HG03469 (cell line): ENCODE data around the gene RBMS2.

Source experiments
- ATAC-seq: cut with Tn5 transposase; IDR thresholded peaks from one replicate; pipeline ENCODE4 v1.9.1; 2021; ENCODE audit warnings: mild to moderate bottlenecking, moderate library complexity, moderate number of reproducible peaks; ENCODE audit not compliant: unreplicated experiment

Gene RBMS2

DNA sequence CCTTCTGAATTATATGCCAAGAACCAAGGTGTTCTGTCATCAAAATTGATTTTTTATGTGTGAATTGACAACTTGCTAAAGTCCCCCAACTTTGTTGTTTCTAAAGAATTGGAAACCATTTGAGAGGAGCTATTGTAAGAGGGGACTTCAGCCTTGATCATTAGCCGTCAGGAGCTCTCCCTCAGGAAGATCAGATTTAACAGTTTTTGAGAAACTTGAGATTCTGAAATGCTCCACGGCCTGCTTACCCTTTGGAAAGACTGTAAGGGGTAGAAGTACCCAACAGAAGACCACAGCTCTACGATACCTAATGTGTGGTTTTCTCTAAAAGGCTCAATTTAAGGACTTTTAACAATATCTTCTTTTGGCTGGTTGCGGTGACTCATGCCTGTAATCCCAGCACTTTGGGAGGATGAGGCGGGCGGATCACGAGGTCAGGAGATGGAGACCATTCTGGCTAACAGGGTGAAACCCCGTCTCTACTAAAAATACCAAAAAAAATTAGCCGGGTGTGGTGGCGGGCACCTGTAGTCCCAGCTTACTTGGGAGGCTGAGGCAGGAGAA lies 57.4 kb downstream of the RBMS2 start:
- no peak for ATAC-seq

DNA sequence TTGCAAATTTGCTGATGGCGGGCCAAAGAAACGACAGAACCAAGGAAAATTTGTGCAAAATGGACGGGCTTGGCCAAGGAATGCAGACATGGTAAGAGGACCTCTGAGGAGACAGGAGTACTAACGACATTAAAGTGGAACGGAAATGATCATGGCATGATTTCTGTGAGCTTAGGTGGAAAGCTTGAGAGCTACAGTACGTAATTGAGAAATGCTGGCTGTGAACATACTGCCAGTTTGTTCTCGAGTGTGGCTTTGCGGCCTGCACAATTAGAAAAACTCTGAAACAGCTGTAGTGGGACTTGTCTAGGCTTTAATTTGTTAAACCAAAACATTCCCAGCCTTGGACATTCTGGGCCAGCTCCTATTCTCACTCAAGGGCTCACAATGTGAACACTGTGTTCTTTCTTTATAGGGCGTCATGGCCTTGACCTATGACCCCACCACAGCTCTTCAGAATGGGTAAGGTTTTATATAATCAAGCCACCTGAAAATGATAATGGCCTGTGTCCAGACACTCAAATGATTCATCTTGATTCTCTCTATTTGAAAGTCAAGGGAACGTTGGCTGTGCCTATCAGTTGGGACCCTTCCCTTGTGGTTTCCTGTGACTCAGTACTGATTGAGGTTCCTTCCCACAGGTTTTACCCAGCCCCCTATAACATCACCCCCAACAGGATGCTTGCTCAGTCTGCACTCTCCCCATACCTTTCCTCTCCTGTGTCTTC lies 60.0 kb downstream of the RBMS2 start:
- no peak for ATAC-seq

DNA sequence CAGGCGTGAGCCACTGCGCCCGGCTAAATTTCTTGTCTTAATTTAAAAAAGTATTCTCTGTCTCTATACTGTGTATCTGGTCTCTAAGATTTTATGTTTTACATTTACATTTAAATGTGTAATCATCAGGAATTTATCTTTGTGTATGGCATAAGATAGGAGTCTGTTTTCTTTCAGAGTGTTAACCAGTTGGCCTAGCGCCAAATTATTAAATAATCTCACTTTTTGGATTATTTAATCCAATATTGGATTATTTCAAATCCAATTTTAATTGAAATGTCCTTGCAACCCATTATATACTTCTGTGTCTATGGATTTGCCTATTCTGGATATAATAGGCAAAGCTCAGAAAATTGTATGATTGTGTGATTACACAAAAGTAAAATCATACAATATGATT lies 63.5 kb downstream of the RBMS2 start:
- no peak for ATAC-seq

GRCh38 chr12:56589783-56590182 lies 68.2 kb downstream of the RBMS2 start:
- no peak for ATAC-seq

DNA sequence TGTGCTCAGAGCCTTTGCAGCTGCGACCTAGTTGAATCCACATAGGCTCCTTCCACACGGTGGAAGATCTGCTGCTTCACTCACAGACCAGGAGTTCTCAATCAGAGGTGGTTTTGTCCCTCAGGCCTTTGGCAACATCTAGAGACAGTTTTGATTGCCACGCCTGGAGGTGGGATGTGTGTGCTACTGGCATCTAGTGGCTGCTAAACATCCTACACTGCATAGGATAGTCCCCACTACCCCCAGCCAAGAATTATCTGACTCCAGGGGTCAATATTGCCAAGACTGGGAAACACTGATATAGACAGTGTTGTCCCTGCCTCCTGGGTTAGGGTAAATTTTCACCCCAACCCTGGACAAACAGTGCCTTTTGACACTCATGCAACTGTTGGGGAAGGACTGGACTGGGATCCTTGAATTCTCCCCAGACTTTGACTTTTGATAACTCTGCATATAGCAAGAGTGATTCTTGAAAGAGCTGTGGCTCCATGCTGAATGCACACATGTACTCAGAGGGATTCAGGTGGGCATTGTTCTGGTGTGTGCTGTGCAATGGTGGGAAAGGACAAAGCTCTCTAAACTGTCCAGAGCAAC lies 68.7 kb downstream of the RBMS2 start:
- ATAC-seq: no peak

DNA sequence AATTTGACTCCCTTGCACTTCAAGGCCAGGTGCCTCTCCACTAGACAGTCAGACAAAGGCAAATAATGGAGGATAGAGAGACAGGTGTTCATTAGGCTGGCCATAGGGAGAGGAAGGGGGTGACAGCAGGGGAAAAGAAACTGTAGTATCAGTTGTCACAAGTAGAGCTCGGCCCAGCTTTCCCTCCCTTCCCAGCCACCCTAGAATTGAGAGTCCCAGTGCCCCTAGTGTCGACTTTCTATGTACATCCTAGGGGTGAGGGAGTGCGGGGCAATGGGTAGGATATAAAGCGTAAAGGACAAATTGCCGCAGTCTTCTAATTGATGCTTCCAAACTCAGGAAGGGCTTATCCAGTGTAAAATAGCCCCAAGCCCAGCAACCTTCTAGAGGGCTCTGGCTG lies 69.5 kb downstream of the RBMS2 start:
- no peak for ATAC-seq

GRCh38 chr12:56591961-56592360 lies 70.3 kb downstream of the RBMS2 start:
- no peak for ATAC-seq

- no peak for ATAC-seq
Measured at GRCh38 chr12:56593909-56594621, 72.4 kb downstream of the RBMS2 start.

- ATAC-seq: no peak
Measured at GRCh38 chr12:56596815-56597214, 75.2 kb downstream of the RBMS2 start.

DNA sequence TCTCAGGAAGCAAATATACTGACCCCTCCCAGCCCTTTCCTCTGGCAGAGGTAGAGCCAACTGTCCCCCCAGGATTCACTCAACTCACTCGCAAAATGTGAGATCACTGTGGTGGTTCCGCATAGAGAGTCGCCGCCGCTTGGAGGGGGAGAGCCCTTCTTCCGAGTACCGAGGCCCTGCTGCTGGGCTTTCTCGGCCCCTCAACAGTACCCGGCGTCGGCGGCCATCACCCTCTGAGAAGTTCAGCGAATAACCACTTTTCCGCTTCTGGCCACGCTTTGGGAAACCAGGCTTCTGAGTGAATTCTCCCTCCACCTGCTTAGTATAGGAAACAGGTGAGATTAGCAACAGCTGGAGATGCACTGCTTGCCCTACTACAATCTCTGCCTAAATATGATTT lies 77.4 kb downstream of the RBMS2 start:
- no peak for ATAC-seq

DNA sequence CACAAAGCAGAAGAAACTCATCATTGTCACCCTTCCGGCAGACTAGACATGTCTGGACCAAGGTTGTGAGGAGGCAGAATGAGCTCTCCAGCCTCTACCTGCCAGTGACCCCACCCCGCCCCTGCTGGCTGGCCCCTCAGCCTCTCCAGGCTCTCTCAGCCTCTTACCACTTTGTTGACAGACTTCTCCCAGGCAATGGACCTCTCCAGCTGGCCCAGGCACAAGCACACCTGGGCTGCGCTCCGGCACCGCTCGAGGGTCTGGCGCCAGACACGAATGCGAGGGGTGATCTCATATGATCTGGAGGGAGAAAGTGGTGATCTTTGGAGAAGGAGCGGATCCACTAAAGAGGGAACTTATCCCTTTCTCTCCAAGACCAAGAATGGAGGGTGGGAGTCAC lies 78.2 kb downstream of the RBMS2 start:
- ATAC-seq: no peak

- no peak for ATAC-seq
Measured at GRCh38 chr12:56600753-56601152, 79.1 kb downstream of the RBMS2 start.

- no peak for ATAC-seq
Measured at GRCh38 chr12:56601503-56601902, 79.9 kb downstream of the RBMS2 start.

GRCh38 chr12:56602239-56602638 lies 80.6 kb downstream of the RBMS2 start:
- ATAC-seq: no peak

GRCh38 chr12:56604355-56604754 lies 82.7 kb downstream of the RBMS2 start:
- no peak for ATAC-seq

DNA sequence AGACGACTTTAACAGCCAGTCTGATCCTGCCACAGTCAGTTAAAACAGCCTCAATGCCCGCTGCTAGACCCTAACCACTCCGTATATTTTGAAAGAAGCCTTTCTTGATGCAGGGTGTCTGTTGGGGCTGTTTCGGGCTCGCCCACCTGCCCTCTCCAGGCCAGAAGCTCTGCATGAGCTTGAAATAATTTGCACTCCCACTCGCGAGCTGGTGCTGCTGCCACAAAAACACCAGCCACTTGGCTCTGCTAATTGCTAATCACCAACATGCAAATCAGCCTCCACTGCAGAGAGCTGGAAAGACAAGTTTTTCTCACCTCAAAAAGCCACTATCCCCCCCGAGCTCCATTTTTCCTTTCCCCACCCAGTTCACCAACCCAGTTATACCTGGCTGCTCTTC lies 93.0 kb downstream of the RBMS2 start:
- no peak for ATAC-seq

DNA sequence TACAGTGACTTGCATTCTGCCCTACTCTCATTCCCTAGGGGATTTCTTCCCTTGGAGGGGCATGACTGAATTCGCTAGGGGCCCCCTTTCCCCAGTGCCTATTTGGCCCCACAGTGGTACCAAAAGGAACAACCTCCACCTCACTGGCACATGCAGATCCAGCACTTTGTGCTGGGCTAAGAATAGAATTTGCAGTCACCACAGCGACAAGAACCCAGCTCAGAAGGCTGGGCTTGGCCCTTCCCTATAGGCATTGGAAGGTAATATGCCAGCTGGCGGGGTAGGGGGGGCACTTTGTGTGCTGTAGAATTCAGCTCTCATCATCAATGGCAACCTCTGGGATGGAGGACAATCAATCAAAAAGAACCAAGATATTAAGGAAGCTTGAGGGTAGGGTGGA lies 94.6 kb downstream of the RBMS2 start:
- ATAC-seq: no peak

DNA sequence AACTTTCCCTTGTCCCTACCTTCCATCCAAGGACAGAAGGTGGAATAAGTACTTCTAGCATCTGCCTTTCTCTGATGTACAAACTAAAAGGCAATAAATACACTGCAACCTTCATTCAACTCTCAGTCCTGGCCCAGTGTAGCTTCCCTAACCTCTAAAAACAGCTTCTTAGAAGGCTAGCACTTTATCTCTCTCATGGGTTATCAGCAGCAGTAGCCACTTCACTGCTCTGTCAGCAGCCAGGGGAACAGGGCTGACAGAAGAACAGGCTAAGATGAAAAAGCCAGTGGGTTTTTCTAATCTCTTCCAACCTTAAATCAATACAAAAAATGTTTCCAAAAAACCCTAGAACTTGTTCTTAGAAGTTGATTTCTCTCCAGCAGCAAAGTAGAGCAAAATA lies 95.3 kb downstream of the RBMS2 start:
- no peak for ATAC-seq

GRCh38 chr12:56622535-56622934 lies 100.9 kb downstream of the RBMS2 start:
- ATAC-seq: no peak

DNA sequence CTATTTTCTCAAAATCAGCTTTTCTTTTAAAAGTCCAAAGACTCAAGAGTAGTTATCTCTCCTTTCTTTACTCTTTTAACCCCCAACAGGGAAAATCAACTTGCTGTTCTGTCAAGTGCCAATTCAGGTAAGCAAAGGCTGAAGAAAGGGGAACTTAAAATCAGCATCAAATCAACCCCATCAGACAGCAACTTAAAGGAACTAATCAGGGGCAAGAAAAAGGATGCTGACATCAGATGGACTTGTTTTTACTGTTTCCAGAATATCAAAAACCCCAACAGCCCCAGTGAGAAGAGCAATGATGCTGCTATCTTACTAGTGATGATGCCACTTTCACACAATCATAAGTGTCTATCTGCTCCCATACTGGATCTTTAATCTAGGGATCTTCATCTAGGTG lies 105.1 kb downstream of the RBMS2 start:
- ATAC-seq: no peak

- ATAC-seq: no peak
Measured at GRCh38 chr12:56628671-56629458, 107.2 kb downstream of the RBMS2 start.
